Coronary artery (tissue), 2 donors: Measurements from ENCODE around the gene PPFIA2.

ENCODE experiments used
- DNase-seq: peaks from one replicate; pipeline ENCODE4 v3.0.0-alpha.2; 2017; ENCODE audit warnings: low spot score
- H3K27ac ChIP-seq, 2 donors: fragments of 200-600 bp; sonication (generic); one replicate each; pipeline ENCODE4 v1.5.1; 2016 to 2019
- H3K4me3 ChIP-seq: fragments of 200-600 bp; sonication (generic); 2 replicates; pipeline ENCODE4 v1.5.1; 2016; ENCODE audit warnings: mild to moderate bottlenecking, moderate library complexity
- TF ChIP-seq, protein P1 (sequence below): fragments of 200-600 bp; sonication (generic); IDR thresholded peaks from one replicate; pipeline ENCODE4 v1.5.1; 2019; ENCODE audit warnings: antibody characterized with exemption

The PPFIA2 gene

DNA sequence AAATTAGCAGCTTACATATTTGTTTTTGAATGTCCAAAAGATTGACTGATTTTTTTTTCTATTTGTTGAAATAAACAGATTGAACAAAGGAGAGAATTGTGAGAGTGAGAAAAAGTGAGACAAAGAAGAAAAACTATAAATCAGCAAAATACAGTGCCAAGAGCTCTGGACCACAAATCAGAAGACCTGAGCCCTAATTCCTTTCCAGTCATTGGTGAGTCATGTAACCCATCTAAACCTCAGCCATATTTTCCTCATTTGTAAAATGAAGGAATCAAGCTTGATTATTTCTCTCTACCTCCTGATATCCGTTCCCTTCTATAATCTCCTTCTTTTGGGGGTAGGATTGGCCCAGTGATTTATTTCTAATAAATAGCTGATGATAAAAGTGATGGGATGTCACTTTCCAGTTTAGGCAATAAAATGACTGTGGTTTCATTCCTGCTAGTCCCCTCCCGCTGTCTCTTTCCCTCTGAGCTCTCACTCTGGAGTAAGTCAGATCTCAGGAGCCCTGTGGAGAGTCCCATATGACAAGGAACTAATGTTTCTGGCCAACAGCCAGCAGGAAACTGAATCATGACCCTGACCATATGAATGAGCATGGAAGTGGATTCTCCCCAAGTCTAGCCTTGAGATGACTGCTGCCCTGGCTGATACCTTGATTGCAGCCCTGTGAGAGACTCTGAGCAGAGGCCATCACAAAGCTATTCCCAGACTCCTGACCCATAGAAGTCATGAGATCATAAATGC is 462.4 kb downstream of the PPFIA2 start:
- no peak overlapping the region for H3K4me3 ChIP-seq
- no peak for DNase-seq

DNA sequence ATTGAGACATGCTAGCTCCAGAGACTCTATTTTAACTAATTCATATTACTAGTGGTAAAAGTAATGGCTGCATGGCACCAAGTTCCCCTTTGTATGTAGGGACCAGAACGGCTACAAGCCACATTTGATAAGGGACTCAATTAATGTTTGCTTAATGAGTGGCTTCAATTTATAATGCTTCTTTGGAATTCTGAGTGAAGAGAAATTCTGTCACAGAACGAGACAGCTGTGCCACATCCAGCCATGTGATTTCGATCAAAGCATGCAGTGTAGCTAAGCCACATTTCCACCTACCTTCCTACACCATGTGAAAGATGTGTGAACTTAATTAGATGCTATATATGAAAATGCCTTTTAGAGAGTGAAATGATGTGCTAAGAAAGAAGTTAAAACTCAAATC is 463.9 kb downstream of the PPFIA2 start:
- TF ChIP-seq, protein P1, sequence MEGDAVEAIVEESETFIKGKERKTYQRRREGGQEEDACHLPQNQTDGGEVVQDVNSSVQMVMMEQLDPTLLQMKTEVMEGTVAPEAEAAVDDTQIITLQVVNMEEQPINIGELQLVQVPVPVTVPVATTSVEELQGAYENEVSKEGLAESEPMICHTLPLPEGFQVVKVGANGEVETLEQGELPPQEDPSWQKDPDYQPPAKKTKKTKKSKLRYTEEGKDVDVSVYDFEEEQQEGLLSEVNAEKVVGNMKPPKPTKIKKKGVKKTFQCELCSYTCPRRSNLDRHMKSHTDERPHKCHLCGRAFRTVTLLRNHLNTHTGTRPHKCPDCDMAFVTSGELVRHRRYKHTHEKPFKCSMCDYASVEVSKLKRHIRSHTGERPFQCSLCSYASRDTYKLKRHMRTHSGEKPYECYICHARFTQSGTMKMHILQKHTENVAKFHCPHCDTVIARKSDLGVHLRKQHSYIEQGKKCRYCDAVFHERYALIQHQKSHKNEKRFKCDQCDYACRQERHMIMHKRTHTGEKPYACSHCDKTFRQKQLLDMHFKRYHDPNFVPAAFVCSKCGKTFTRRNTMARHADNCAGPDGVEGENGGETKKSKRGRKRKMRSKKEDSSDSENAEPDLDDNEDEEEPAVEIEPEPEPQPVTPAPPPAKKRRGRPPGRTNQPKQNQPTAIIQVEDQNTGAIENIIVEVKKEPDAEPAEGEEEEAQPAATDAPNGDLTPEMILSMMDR, result no peak
- Histone ChIP-seq H3K27ac (no peak overlapping the region), H3K4me3 (no peak overlapping the region)
- no peak for DNase-seq

More for the DNA sequence above, 462.4 kb downstream of the PPFIA2 start:
- TF ChIP-seq, protein P1, result no peak
- H3K27ac ChIP-seq, result no peak overlapping the region

DNA sequence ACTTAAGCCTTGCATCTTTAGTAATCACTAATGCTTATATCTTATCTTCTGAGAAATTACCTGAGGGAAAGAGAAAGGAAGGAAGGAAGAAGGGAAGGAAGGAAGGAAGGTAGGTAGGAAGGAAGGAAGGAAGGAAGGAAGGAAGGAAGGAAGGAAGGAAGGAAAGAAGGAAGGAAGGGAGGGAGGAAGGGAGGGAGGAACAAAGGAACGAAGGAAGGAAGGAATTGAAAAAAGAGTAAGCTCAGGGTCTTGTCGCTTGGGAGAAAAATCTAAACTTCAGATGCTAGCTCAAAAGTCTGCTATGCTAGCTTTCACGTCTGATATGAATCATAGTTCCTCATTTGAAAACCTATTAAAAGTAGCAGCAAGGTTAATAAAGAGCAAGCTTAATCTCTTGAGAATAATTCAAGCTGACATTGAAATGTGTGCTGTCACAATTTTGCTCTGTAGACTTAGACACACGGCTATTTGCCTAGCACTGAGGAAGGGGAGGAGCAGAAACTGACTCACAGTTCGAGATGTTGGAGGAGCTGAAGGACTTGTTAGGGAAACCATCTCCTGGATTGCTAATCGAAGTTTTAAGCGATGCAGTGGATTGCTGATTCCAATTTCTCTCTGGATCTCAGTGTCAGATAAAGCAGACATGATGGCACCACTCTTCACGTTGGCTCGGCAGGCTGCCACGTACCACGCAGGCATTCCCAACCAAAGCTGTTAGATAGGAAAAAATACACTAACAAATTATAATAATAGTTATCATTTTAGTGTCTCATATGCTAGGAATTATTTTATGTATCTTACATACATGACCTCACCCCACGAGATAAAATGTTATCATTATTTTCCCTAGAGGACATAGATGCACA is 464.6 kb downstream of the PPFIA2 start:
- DNase-seq, result no peak
- Histone ChIP-seq H3K27ac (no peak overlapping the region), H3K4me3 (no peak overlapping the region)
- TF ChIP-seq, protein P1, result no peak

DNA sequence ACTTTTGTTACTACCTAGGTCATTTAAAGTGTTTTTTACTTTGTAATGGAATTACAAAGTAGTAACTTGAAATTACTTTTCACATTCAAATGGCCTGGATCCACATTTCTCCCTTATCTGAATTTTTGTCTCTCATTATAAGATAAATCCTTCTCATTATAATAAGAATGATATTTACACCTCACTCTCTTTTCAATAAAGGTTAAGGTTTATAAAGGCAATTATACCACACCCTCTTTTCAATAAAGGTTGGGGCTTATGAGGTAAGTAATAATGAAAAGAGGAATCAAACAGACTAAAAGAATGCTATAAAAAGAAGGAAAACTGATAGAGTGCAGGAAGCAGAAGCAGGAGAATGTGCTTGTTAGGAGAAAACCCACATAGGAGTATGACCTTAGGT is 470.5 kb downstream of the PPFIA2 start:
- no peak for DNase-seq
- TF ChIP-seq, protein P1, result no peak
- Histone ChIP-seq H3K4me3 (no peak overlapping the region), H3K27ac (no peak overlapping the region)

DNA sequence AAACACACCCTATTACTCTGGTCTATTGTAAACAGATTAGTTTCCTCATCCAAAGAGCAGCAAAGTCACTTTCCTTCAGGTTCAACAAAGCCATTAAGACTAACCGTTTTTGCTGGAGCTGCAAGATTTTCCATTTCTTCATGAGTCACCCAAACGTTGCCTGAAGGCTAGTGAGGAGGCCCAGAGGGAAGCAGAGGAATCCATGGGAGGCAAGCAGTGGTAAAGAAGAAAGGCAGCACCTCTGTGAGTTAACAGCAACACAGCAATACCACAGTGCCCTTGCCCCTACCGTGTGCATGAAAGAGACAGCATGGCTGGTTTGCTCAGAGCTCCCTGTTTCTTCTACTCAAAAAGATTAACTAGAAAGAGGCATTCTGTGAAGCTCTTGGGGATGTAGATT is 475.0 kb downstream of the PPFIA2 start:
- Histone ChIP-seq H3K27ac (no peak overlapping the region), H3K4me3 (no peak overlapping the region)
- TF ChIP-seq, protein P1, result no peak

DNA sequence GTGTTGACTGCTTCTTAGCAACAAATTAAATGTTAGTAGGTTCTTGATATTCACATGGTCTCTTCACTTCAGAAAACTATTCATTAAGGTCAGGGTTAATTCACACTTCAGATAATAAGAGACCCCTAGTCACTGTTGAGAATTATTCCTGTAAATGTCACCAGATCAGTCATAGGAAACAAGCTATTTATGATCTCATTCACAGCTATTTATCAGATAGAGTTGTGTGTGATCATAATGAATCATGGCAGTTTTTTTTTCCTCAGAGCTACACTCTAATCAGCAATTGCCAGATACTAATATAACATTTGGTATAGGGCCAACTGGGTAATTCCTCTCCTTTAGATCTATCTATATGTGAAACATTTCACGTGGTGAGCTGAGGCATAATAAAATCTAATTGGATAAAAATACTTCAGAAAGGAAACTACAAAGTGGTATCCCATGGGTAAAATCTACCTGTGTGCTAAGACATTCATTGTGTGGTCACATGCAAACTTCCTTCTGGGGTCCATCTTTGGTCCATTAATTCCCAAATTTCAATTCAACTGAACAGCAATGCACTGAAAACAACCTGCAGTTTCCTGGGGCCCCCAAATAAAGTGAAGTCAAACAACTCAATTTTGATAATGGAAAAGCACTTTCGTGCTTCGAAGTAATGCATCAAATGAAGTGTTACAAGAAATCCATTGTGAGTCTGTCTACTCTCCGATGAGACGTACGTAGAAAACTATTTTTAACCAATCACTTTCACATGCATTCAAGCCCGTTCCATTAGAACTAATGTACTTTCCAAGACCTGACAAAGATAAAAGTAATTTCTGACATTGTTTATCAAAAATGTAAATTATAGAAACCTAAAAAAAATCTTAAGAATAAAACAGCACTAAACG is 484.3 kb downstream of the PPFIA2 start:
- TF ChIP-seq, protein P1, result no peak
- Histone ChIP-seq H3K27ac (no peak overlapping the region), H3K4me3 (no peak overlapping the region)
- DNase-seq, result no peak

More for the DNA sequence above, 475.0 kb downstream of the PPFIA2 start:
- no peak for DNase-seq
